NAMALWA (cell line): ENCODE data around the gene AGAP1.
A peak's percentile ranks its signal among the peaks of the same experiment; 100 is the strongest.

Source experiments
- DNase-seq: peaks from one replicate; pipeline ENCODE4 v3.0.0-alpha.2; 2015; ENCODE audit warnings: low spot score

The AGAP1 gene

GRCh38 chr2:235877275-235877802, 383.5 kb downstream of the AGAP1 start:
- no peak for DNase-seq

- no peak for DNase-seq
Measured at GRCh38 chr2:235879116-235879515, 385.3 kb downstream of the AGAP1 start.

GRCh38 chr2:235883675-235884074, 389.8 kb downstream of the AGAP1 start:
- no peak for DNase-seq

GRCh38 chr2:235889302-235889630, 395.4 kb downstream of the AGAP1 start:
- DNase-seq = no peak

GRCh38 chr2:235893129-235893698, 399.4 kb downstream of the AGAP1 start:
- no peak for DNase-seq

- no peak for DNase-seq
Measured at GRCh38 chr2:235894839-235895238, 401.0 kb downstream of the AGAP1 start.

- no peak for DNase-seq
Measured at GRCh38 chr2:235896061-235896460, 402.2 kb downstream of the AGAP1 start.

GRCh38 chr2:235897992-235898391, 404.1 kb downstream of the AGAP1 start:
- no peak for DNase-seq

GRCh38 chr2:235898766-235899165, 404.9 kb downstream of the AGAP1 start:
- DNase-seq = no peak

GRCh38 chr2:235900631-235901030, 406.8 kb downstream of the AGAP1 start:
- DNase-seq = no peak

- no peak for DNase-seq
Measured at GRCh38 chr2:235901243-235901642, 407.4 kb downstream of the AGAP1 start.

GRCh38 chr2:235903782-235904584, 410.1 kb downstream of the AGAP1 start:
- DNase-seq = no peak

- DNase-seq = no peak
Measured at GRCh38 chr2:235904585-235904931, 410.7 kb downstream of the AGAP1 start.

GRCh38 chr2:235908826-235909225, 415.0 kb downstream of the AGAP1 start:
- peak; percentile 14 for DNase-seq

GRCh38 chr2:235909358-235909757, 415.5 kb downstream of the AGAP1 start:
- DNase-seq = no peak

GRCh38 chr2:235910067-235910466, 416.2 kb downstream of the AGAP1 start:
- DNase-seq = no peak

GRCh38 chr2:235911125-235911524, 417.3 kb downstream of the AGAP1 start:
- no peak for DNase-seq

- no peak for DNase-seq
Measured at GRCh38 chr2:235911633-235912233, 417.9 kb downstream of the AGAP1 start.

GRCh38 chr2:235914756-235915155, 420.9 kb downstream of the AGAP1 start:
- no peak for DNase-seq

GRCh38 chr2:235917506-235917905, 423.7 kb downstream of the AGAP1 start:
- no peak for DNase-seq

GRCh38 chr2:235918876-235919275, 425.0 kb downstream of the AGAP1 start:
- DNase-seq = no peak

- DNase-seq = no peak
Measured at GRCh38 chr2:235920216-235920865, 426.5 kb downstream of the AGAP1 start.
